ENCODE data around the gene CEMIP.

- TF ChIP-seq CTCF (IDR thresholded peaks at IDR 0.05; ENCODE audit: insufficient read depth, low read depth, low read length) (no peak), EZH2 (IDR thresholded peaks at IDR 0.05; ENCODE audit: insufficient read depth, low read length) (no peak)
Measured at GRCh38 chr15:80876348-80876674, 97.1 kb downstream of the CEMIP start.
